Cerebellar nuclear complex (tissue), 1 donor: ENCODE results near the gene MVD.

Source experiments
- DNase-seq, 2 experiments: peaks; one replicate each; lab custom pipeline; 2025; lab: John Stamatoyannopoulos, UW

Gene MVD

DNA sequence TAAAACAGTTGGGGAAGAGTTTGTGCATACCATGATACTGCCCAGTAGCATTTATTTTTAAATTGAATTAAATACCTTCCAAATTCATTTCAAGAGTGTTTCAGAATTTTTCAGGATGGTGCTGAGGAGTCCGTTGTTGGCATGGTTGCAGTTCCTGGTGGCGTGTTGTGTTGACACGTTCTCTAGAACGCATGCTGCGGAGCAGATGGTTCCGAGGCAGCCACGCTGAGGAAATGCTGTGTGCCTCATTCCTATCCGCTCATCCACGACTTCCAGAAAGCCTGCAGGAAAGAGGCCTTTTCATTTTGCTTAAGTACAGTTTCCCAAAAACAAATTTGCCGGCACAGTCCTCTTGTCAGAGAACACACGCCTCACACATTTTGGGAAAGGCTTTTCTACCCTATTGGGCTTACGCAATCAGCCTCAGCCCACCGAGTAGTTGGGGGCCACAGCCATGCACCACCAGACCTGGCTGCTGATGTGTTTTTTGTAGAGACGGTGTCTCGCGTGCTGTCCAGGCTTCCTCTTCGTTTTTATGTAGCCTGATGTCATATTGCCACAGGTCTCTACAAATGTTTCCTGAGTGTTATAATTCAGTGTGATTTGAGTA is 56.6 kb downstream of the MVD start:
- peak; percentile 32 to 50 for DNase-seq

DNA sequence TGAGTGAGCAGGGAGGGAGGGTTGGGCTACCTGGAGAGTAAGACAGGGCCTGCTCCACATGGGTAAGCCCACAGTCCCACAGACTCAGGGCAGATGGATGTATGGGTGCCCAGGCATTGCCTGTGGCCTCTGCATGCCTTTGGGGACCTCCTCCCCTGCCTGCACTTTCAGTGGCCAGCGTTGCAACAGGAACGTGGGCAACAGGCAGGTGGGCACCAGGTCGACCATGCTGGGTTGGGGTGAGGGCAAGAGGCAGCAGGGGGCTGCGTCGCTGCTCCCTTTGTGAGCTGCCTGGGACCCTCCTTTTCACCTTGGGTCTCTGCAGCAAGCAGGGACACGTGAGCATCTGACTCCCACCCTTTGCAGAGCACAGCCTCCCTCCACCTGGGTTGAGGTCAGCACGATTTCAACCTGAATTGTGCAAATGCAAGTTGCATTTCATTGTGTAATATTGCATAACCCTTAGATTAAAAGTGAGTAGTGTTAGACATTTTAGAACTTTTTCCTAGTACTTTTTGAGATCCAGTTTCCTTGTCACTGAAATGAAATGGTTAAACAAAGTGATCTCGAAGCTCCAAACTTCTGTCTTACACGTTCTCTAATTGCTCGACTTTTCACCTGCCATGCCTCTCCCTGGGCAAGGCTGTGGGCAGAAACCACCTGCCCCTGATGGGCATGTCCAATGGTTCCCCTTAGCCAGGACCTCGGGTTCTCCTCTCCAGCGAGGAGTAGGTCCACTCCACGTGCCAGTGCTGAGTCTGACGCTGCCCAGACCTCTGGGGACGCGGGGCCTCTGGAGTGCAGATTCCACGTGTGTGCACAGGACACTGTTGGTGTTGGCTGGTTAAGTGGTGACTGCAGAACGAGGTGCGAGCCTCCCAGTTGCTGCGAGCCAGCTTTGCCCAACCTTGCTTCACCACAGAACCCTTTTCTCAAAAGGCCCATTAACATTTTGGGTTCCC is 57.4 kb downstream of the MVD start:
- DNase-seq: no peak

DNA sequence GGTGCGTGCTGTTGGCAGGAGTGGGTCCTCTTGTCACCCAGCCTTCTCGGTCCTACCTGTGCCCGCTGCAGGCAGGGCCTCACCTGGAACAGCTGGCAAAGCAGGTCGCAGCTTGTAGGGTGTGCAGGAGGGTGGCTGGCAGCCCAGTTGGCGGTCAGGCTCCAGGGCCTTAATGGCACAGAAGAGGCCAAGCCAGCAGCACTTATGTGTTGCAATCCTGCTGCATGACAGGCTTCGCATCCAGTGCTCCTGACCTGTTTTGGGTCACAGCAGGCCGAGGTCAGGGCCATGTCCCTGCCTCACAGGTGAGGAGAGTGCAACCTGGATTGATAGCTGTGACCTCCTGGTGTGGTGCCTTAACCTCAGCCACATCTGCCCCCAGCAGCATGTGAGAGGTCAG is 60.8 kb downstream of the MVD start:
- no peak for DNase-seq
